ENCODE data around the gene SERPINA5. TPM values are rescaled to one million over a fixed set of nuclear protein-coding genes. Genes with fewer than 3 reads are reported as not detected.

SERPINA5 gene
- total RNA-seq, 4 donors from 2014 or later, result 0.32 to 37.6 (median 1.5) TPM; not detected in 1

- 89 to 100% methylated on average over 2 to 9 of the region's 9 CpGs for WGBS, 2 donors (ENCODE audit: low coverage in 1 of 2)
- no peak for DNase-seq
- Histone ChIP-seq H3K36me3 (no peaks in the 10 kb centered on the region), H3K27me3 (no peaks in the 10 kb centered on the region), H3K4me1 (peaks cover 0 to 2% (median 0%) of the 10 kb centered on the region in 4 donors), H3K4me3 (no peak overlapping the region), H3K9me3 (no peaks in the 10 kb centered on the region), H3K27ac (no peak overlapping the region)
- intact Hi-C loops (cut with DNase I; ENCODE audit: low total_unique reads) (no loop called here), in situ Hi-C loops (cut with MboI; ENCODE audit: low pct_ligation_motif_present in 1 of 4, low pct_unique_long_range_greater_than_20kb in 1 of 4, low sequenced_read_pairs in 3 of 4) (no loop called here)
- TF ChIP-seq POLR2AphosphoS5 (IDR thresholded peaks at IDR 0.05) (no peak), POLR2A (IDR thresholded peaks at IDR 0.05) (no peak), EP300 (IDR thresholded peaks at IDR 0.05; ENCODE audit: low read depth) (no peak), CTCF (IDR thresholded peaks at IDR 0.05) (no peak)
Measured at GRCh38 chr14:94568186-94568585, 13.0 kb upstream of the SERPINA5 start.

GRCh38 chr14:94569381-94570001 lies 11.7 kb upstream of the SERPINA5 start:
- Histone ChIP-seq H3K9me3 (no peaks in the 10 kb centered on the region), H3K36me3 (no peaks in the 10 kb centered on the region), H3K4me3 (no peak overlapping the region), H3K27me3 (no peaks in the 10 kb centered on the region), H3K4me1 (peaks cover 0 to 2% (median 0%) of the 10 kb centered on the region in 4 donors), H3K27ac (no peak overlapping the region)
- intact Hi-C loops (cut with DNase I; ENCODE audit: low total_unique reads), result no loop called here
- 73 to 88% methylated on average over 5 to 19 of the region's 20 CpGs for WGBS, 2 donors (ENCODE audit: low coverage in 1 of 2)
- in situ Hi-C loops (cut with MboI; ENCODE audit: low pct_ligation_motif_present in 1 of 4, low pct_unique_long_range_greater_than_20kb in 1 of 4, low sequenced_read_pairs in 3 of 4), result no loop called here
- TF ChIP-seq EP300 (IDR thresholded peaks at IDR 0.05; ENCODE audit: low read depth), result no peak
- no peak for TF ChIP-seq CTCF (IDR thresholded peaks at IDR 0.05)
- TF ChIP-seq POLR2AphosphoS5 (IDR thresholded peaks at IDR 0.05), result no peak
- no peak for TF ChIP-seq POLR2A (IDR thresholded peaks at IDR 0.05)
- DNase-seq, result no peak

- no peak overlapping the region for H3K27ac ChIP-seq
- no peak overlapping the region for H3K4me3 ChIP-seq
- peaks cover 0 to 2% (median 0%) of the 10 kb centered on the region in 4 donors for H3K4me1 ChIP-seq
- H3K27me3 ChIP-seq, result no peaks in the 10 kb centered on the region
- no peak for DNase-seq
- TF ChIP-seq POLR2AphosphoS5 (IDR thresholded peaks at IDR 0.05) (no peak), POLR2A (IDR thresholded peaks at IDR 0.05) (no peak), EP300 (IDR thresholded peaks at IDR 0.05; ENCODE audit: low read depth) (no peak), CTCF (IDR thresholded peaks at IDR 0.05) (no peak)
- no peaks in the 10 kb centered on the region for H3K36me3 ChIP-seq
- intact Hi-C loops (cut with DNase I; ENCODE audit: low total_unique reads), result no loop called here
- in situ Hi-C loops (cut with MboI; ENCODE audit: low pct_ligation_motif_present in 1 of 4, low pct_unique_long_range_greater_than_20kb in 1 of 4, low sequenced_read_pairs in 3 of 4), result no loop called here
- no peaks in the 10 kb centered on the region for H3K9me3 ChIP-seq
- 80 to 100% methylated on average over 1 to 4 of the region's 6 CpGs for WGBS, 2 donors (ENCODE audit: low coverage in 1 of 2)
Measured at GRCh38 chr14:94570002-94570400, 11.2 kb upstream of the SERPINA5 start.

GRCh38 chr14:94570440-94570839 lies 10.8 kb upstream of the SERPINA5 start:
- Histone ChIP-seq H3K27ac (no peak overlapping the region), H3K9me3 (no peaks in the 10 kb centered on the region), H3K4me3 (no peak overlapping the region), H3K27me3 (no peaks in the 10 kb centered on the region), H3K4me1 (peaks cover 0 to 2% (median 0%) of the 10 kb centered on the region in 4 donors), H3K36me3 (no peaks in the 10 kb centered on the region)
- intact Hi-C loops (cut with DNase I; ENCODE audit: low total_unique reads) (no loop called here), in situ Hi-C loops (cut with MboI; ENCODE audit: low pct_ligation_motif_present in 1 of 4, low pct_unique_long_range_greater_than_20kb in 1 of 4, low sequenced_read_pairs in 3 of 4) (no loop called here)
- TF ChIP-seq EP300 (IDR thresholded peaks at IDR 0.05; ENCODE audit: low read depth), result no peak
- TF ChIP-seq CTCF (IDR thresholded peaks at IDR 0.05), result no peak
- TF ChIP-seq POLR2A (IDR thresholded peaks at IDR 0.05), result no peak
- TF ChIP-seq POLR2AphosphoS5 (IDR thresholded peaks at IDR 0.05), result no peak
- no peak for DNase-seq
- WGBS, 2 donors (ENCODE audit: low coverage in 1 of 2), result 85 to 94% methylated on average over 2 to 9 of the region's 9 CpGs
